Endothelial cell of umbilical vein (primary cell): ENCODE results near the gene IRS1. TPM values are rescaled to one million over a fixed set of nuclear protein-coding genes. Genes with fewer than 3 reads are reported as not detected.

Experiments used
- BruUV-seq: library from RNA; stranded (reverse); fragments of 400-500 nt; replicated peaks from 2 replicates; lab custom pipeline; 2021; lab: Mats Ljungman, UMichigan
- CTCF ChIA-PET: fragments of 300-600, 350-600 bp; sonication (Branson Sonifier 250); formaldehyde crosslinking; loops from one replicate; lab custom pipeline; 2021; ENCODE audit warnings: antibody characterized with exemption, inconsistent platforms; lab: Charles Lee
- POLR2A ChIA-PET: fragments of 300-600, 350-600 bp; sonication (Branson Sonifier 250); formaldehyde crosslinking; loops from one replicate; lab custom pipeline; 2021; ENCODE audit warnings: antibody characterized with exemption, inconsistent platforms; lab: Charles Lee
- DNase-seq: peaks from one replicate; pipeline ENCODE4 v3.0.0-alpha.2; 2011; ENCODE audit warnings: low read depth, low spot score
- FAIRE-seq: peaks from 2 replicates; lab custom pipeline; 2011; peaks lifted over from hg19 to GRCh38; lab: Jason Lieb, UNC
- H2AFZ ChIP-seq: 2 replicates; pipeline ENCODE4 v1.6.0; 2012; ENCODE audit warnings: low read depth, low read length, control low read depth, inconsistent platforms
- H3K27ac ChIP-seq: 2 replicates; pipeline ENCODE4 v1.5.1; 2011; ENCODE audit warnings: low read depth, mild to moderate bottlenecking, control low read depth, low read length, moderate library complexity; ENCODE audit not compliant: insufficient read depth
- H3K27me3 ChIP-seq, 2 experiments: 2 replicates each; pipeline versions ENCODE4 v1.6.0 to v1.6.1; 2011; ENCODE audit warnings: low read length in 2 of 2, mixed read lengths in 1 of 2; ENCODE audit not compliant: control insufficient read depth in 2 of 2, insufficient read depth in 2 of 2
- H3K36me3 ChIP-seq, 2 experiments: 2 replicates in 1 of 2; 3 replicates in 1 of 2; pipeline ENCODE4 v1.5.1; 2011; ENCODE audit warnings: low read length in 2 of 2, mild to moderate bottlenecking in 1 of 2, moderate library complexity in 1 of 2; ENCODE audit not compliant: control insufficient read depth in 2 of 2, insufficient read depth in 2 of 2; ENCODE audit errors: extremely low read depth in 1 of 2
- H3K4me1 ChIP-seq: 3 replicates; pipeline ENCODE4 v1.5.1; 2011; ENCODE audit warnings: mild to moderate bottlenecking, low read length; ENCODE audit not compliant: control insufficient read depth, insufficient read depth; ENCODE audit errors: extremely low read depth
- H3K4me2 ChIP-seq: 2 replicates; pipeline ENCODE4 v1.6.1; 2011; ENCODE audit warnings: low read length, control low read depth, mixed read lengths; ENCODE audit not compliant: insufficient read depth
- H3K4me3 ChIP-seq, 3 experiments: fragments of 200-600 bp in 1 of 3; sonication (generic), shearing (Covaris generic) in 1 of 3; replicated peaks in 1 of 3; 2 replicates each; pipeline ENCODE4 v1.5.1; 2011 to 2016; ENCODE audit warnings: control low read depth in 3 of 3, low read length in 3 of 3, mild to moderate bottlenecking in 2 of 3, inconsistent platforms in 1 of 3, low read depth in 1 of 3, moderate library complexity in 1 of 3; ENCODE audit not compliant: insufficient read depth in 1 of 3
- H3K79me2 ChIP-seq: 2 replicates; pipeline ENCODE4 v1.6.0; 2012; ENCODE audit warnings: low read length, inconsistent platforms; ENCODE audit not compliant: control insufficient read depth, insufficient read depth
- H3K9ac ChIP-seq: replicated peaks from 2 replicates; pipeline ENCODE3; 2011; ENCODE audit warnings: low read length, control low read depth; ENCODE audit not compliant: insufficient read depth; ENCODE audit errors: extremely low read depth
- H3K9me1 ChIP-seq: replicated peaks from 3 replicates; pipeline ENCODE4 v1.6.0; 2011; ENCODE audit warnings: mild to moderate bottlenecking, low read length; ENCODE audit not compliant: control insufficient read depth, insufficient read depth; ENCODE audit errors: extremely low read depth
- H3K9me3 ChIP-seq: replicated peaks from 2 replicates; pipeline ENCODE4 v1.5.1; 2012; ENCODE audit warnings: low read length, inconsistent platforms; ENCODE audit not compliant: control insufficient read depth, insufficient read depth
- H4K20me1 ChIP-seq: replicated peaks from 2 replicates; pipeline ENCODE3; 2011; ENCODE audit warnings: mild to moderate bottlenecking, low read length; ENCODE audit not compliant: control insufficient read depth, insufficient read depth; ENCODE audit errors: extremely low read depth
- CTCF ChIP-seq, 2 donors: IDR thresholded peaks; 1 replicate in 1 of 2; 2 replicates in 1 of 2; pipeline ENCODE4 v1.5.1; 2011; ENCODE audit warnings: low read length in 2 of 2, mild to moderate bottlenecking in 2 of 2, moderate library complexity in 2 of 2, control low read depth in 1 of 2, inconsistent platforms in 1 of 2, low read depth in 1 of 2; ENCODE audit not compliant: insufficient read depth in 1 of 2; ENCODE audit errors: extremely low read depth in 1 of 2
- FOS ChIP-seq: IDR thresholded peaks from 2 replicates; pipeline ENCODE4 v1.6.1; 2011; ENCODE audit warnings: mild to moderate bottlenecking, low read length, moderate library complexity, borderline replicate concordance; ENCODE audit not compliant: insufficient read depth
- GATA2 ChIP-seq: IDR thresholded peaks from 2 replicates; pipeline ENCODE4 v1.7.0; 2011; ENCODE audit warnings: low read depth, mild to moderate bottlenecking, moderate library complexity, mixed read lengths, low read length; ENCODE audit not compliant: insufficient read length, insufficient read depth
- JUN ChIP-seq: IDR thresholded peaks from 2 replicates; pipeline ENCODE4 v1.6.1; 2011; ENCODE audit warnings: borderline replicate concordance, low read depth; ENCODE audit not compliant: insufficient read length, insufficient read depth
- MYC ChIP-seq: IDR thresholded peaks from one replicate; pipeline ENCODE4 v1.6.1; 2011; ENCODE audit warnings: mild to moderate bottlenecking, low read depth, low read length
- POLR2AphosphoS5 ChIP-seq: IDR thresholded peaks from 2 replicates; pipeline ENCODE4 v1.6.1; 2012; ENCODE audit warnings: low read depth, mild to moderate bottlenecking, control low read depth, low read length, moderate library complexity; ENCODE audit not compliant: insufficient read depth
- dilution Hi-C: fragments of 300-500 bp; cut with MboI; formaldehyde crosslinking; loops from one replicate; pipeline ENCODE4 v1.15.0; 2019; ENCODE audit warnings: low sequenced_read_pairs; ENCODE audit not compliant: extremely low pct_ligation_motif_present
- intact Hi-C: fragments of 100-400 bp; cut with micrococcal nuclease; formaldehyde crosslinking; loops from one replicate; pipeline ENCODE4 v1.10.0; 2022
- polyA plus RNA-seq, 4 experiments: library from polyadenylated mRNA; depleted of rRNA in 3 of 4; stranded (reverse) in 3 of 4; unstranded in 1 of 4; fragments of >200 nt; gene quantifications; 2 replicates each; pipeline versions ENCODE4 v1.2.1 to v1.2.3, GENCODE V29; 2011 to 2012; ENCODE audit warnings: missing spikeins in 1 of 4
- total RNA-seq: library from RNA; stranded (reverse); gene quantifications from 2 replicates; pipeline ENCODE4 v1.2.3, GENCODE V29; 2021
- TF ChIP-seq, protein P1 (sequence below): IDR thresholded peaks from 2 replicates; pipeline ENCODE4 v1.6.1; 2011; ENCODE audit not compliant: insufficient read depth, insufficient read length

The IRS1 gene
- total and polyA plus RNA-seq, 2 donors (not counting 3 experiments of a cell fraction or from before 2014, with no cell fraction given) = 0.10 to 0.11 TPM

DNA sequence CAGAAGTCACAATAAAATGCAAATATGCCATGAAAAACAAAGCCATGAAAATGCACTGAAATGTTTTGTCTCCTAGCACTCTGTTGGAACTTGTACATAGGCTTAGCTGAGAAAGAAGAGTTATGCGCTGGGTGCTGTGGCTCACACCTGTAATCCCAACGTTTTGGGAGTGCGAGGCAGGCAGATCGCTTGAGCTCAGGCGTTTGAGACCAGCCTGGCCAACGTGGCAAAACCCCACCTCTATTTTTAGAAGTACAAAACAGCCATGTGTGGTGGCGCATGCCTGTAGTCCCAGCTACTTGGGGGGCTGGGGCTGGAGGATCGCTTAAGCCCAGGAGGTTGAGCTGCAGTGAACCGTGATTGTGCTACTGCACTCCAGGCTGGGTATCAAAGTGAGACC lies 39.9 kb downstream of the IRS1 start:
- no peak overlapping the region for H3K4me3 ChIP-seq
- no peaks in the 10 kb centered on the region for H3K9me3 ChIP-seq
- H3K9ac ChIP-seq = no peak overlapping the region
- CTCF ChIA-PET = no interaction called here
- dilution Hi-C loops = no loop called here
- intact Hi-C loops = no loop called here
- FAIRE-seq (no peak), DNase-seq (no peak)
- H3K4me2 ChIP-seq = no peak overlapping the region
- no peaks in the 10 kb centered on the region for H3K36me3 ChIP-seq
- H3K79me2 ChIP-seq = no peaks in the 10 kb centered on the region
- no peak overlapping the region for H3K27ac ChIP-seq
- POLR2A ChIA-PET = no interaction called here
- no peaks in the 10 kb centered on the region for H3K27me3 ChIP-seq
- BruUV-seq = no TSS peak
- no peaks in the 10 kb centered on the region for H3K4me1 ChIP-seq
- no peak overlapping the region for H2AFZ ChIP-seq
- H3K9me1 ChIP-seq = no peaks in the 10 kb centered on the region
- no peak for TF ChIP-seq JUN
- TF ChIP-seq MYC = no peak
- no peak for TF ChIP-seq GATA2
- TF ChIP-seq POLR2AphosphoS5 = no peak
- TF ChIP-seq, protein P1, sequence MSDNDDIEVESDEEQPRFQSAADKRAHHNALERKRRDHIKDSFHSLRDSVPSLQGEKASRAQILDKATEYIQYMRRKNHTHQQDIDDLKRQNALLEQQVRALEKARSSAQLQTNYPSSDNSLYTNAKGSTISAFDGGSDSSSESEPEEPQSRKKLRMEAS = no peak
- TF ChIP-seq FOS = no peak
- no peak for TF ChIP-seq CTCF (IDR thresholded peaks at IDR 0.05; ENCODE audit: extremely low read depth in 1 of 2, insufficient read depth in 1 of 2, low read depth in 1 of 2, low read length in 2 of 2)
- H4K20me1 ChIP-seq = no peaks in the 10 kb centered on the region
